ENCODE results near the gene ARPC4.
A peak's percentile ranks its signal among the peaks of the same experiment; 100 is the strongest.

Gene ARPC4

GRCh38 chr3:9818666-9819335 lies 25.9 kb downstream of the ARPC4 start:
- H3K9me3 ChIP-seq (ENCODE audit: severe bottlenecking), result no peaks in the 10 kb centered on the region
- no peak overlapping the region for H3K4me3 ChIP-seq (ENCODE audit: low read depth, low read length)
- no peaks in the 10 kb centered on the region for H3K27me3 ChIP-seq (ENCODE audit: insufficient read depth, low read depth, severe bottlenecking)
- no peak overlapping the region for H3K27ac ChIP-seq
- DNase-seq, result no peak
- no peaks in the 10 kb centered on the region for H3K36me3 ChIP-seq
- TF ChIP-seq, protein P1, sequence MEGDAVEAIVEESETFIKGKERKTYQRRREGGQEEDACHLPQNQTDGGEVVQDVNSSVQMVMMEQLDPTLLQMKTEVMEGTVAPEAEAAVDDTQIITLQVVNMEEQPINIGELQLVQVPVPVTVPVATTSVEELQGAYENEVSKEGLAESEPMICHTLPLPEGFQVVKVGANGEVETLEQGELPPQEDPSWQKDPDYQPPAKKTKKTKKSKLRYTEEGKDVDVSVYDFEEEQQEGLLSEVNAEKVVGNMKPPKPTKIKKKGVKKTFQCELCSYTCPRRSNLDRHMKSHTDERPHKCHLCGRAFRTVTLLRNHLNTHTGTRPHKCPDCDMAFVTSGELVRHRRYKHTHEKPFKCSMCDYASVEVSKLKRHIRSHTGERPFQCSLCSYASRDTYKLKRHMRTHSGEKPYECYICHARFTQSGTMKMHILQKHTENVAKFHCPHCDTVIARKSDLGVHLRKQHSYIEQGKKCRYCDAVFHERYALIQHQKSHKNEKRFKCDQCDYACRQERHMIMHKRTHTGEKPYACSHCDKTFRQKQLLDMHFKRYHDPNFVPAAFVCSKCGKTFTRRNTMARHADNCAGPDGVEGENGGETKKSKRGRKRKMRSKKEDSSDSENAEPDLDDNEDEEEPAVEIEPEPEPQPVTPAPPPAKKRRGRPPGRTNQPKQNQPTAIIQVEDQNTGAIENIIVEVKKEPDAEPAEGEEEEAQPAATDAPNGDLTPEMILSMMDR (IDR thresholded peaks at IDR 0.05; ENCODE audit: low read depth, low read length), result no peak

- no peak for DNase-seq
- TF ChIP-seq, protein P1 (IDR thresholded peaks at IDR 0.05; ENCODE audit: low read depth, low read length), result no peak
- Histone ChIP-seq H3K27ac (no peak overlapping the region), H3K4me3 (ENCODE audit: low read depth, low read length) (no peak overlapping the region), H3K9me3 (ENCODE audit: severe bottlenecking) (no peaks in the 10 kb centered on the region), H3K36me3 (no peaks in the 10 kb centered on the region), H3K27me3 (ENCODE audit: insufficient read depth, low read depth, severe bottlenecking) (no peaks in the 10 kb centered on the region)
Observed at GRCh38 chr3:9820543-9820942, 27.7 kb downstream of the ARPC4 start.

DNA sequence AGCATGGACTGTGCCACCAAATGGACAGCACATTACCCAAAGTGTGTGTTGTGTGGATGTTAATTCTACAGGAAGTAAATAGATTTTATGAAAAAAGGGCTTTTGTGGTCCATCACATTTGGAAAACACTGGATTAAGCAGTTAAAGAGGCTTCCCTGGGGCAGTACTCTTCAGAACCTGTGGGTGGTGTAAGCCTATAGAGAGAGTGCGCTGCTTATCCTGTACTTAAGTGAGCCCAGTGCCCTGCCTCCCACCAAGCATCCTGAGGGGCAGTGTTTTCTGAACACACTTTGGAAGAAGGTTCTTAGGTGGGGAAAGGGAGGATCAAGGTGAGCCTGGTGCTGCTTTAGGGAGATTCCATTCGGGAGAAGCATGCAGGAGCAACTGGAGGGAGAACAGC lies 28.1 kb downstream of the ARPC4 start:
- peak; percentile 47 for DNase-seq
- H3K4me3 ChIP-seq (ENCODE audit: low read depth, low read length), result no peak overlapping the region
- H3K9me3 ChIP-seq (ENCODE audit: severe bottlenecking), result no peaks in the 10 kb centered on the region
- no peaks in the 10 kb centered on the region for H3K36me3 ChIP-seq
- no peak overlapping the region for H3K27ac ChIP-seq
- TF ChIP-seq, protein P1 (IDR thresholded peaks at IDR 0.05; ENCODE audit: low read depth, low read length), result peak; percentile 59
- no peaks in the 10 kb centered on the region for H3K27me3 ChIP-seq (ENCODE audit: insufficient read depth, low read depth, severe bottlenecking)

GRCh38 chr3:9825451-9826040 lies 32.7 kb downstream of the ARPC4 start:
- Histone ChIP-seq H3K27me3 (ENCODE audit: insufficient read depth, low read depth, severe bottlenecking) (no peaks in the 10 kb centered on the region), H3K36me3 (peaks cover 18% of the 10 kb centered on the region), H3K27ac (no peak overlapping the region), H3K9me3 (ENCODE audit: severe bottlenecking) (no peaks in the 10 kb centered on the region), H3K4me3 (ENCODE audit: low read depth, low read length) (no peak overlapping the region)
- TF ChIP-seq, protein P1 (IDR thresholded peaks at IDR 0.05; ENCODE audit: low read depth, low read length), result no peak
- DNase-seq, result no peak

- peak; percentile 61 for DNase-seq
- peaks cover 18% of the 10 kb centered on the region for H3K36me3 ChIP-seq
- peak overlapping the region; percentile 19; the same call in 1 of the 2 replicates for H3K27ac ChIP-seq
- TF ChIP-seq, protein P1 (IDR thresholded peaks at IDR 0.05; ENCODE audit: low read depth, low read length), result peak; percentile 68
- H3K9me3 ChIP-seq (ENCODE audit: severe bottlenecking), result no peaks in the 10 kb centered on the region
- H3K27me3 ChIP-seq (ENCODE audit: insufficient read depth, low read depth, severe bottlenecking), result no peaks in the 10 kb centered on the region
- H3K4me3 ChIP-seq (ENCODE audit: low read depth, low read length), result no peak overlapping the region
Observed at GRCh38 chr3:9826815-9827573, 34.1 kb downstream of the ARPC4 start.
